Measurements from ENCODE around the gene RGSL1.

DNA sequence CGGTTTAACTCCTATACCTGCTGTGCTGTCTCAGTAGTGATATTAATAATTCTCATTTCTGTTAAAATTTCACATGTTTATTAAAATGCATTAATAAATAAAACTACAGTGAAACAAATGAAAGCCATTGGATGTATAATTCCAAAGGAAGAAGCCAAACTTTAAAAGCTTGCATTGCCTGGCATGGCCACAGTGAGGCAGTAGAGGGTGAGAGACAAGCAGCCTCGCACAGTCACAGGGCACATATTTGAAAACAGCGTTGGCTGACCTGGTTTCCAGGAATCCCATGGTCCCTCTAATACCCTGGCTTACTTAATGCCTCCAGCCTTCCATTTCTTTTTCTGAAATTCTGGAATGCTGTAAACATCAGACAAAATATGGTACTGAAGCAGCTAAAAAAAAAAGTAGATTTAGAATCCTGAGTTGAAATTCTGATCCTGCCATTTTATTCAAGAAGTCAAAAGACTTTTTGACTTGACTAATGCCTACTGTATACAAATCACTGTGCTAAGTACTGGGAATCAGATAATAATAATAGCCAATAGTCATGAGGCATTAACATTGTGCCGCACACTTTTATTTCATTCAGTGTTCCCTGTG, 145.8 kb downstream of the RGSL1 start:
- TF ChIP-seq RAD21 (IDR thresholded peaks at IDR 0.05) = peak; percentile 88 to 94
- TF ChIP-seq JUND (IDR thresholded peaks at IDR 0.05) = no peak
- TF ChIP-seq, protein P1, sequence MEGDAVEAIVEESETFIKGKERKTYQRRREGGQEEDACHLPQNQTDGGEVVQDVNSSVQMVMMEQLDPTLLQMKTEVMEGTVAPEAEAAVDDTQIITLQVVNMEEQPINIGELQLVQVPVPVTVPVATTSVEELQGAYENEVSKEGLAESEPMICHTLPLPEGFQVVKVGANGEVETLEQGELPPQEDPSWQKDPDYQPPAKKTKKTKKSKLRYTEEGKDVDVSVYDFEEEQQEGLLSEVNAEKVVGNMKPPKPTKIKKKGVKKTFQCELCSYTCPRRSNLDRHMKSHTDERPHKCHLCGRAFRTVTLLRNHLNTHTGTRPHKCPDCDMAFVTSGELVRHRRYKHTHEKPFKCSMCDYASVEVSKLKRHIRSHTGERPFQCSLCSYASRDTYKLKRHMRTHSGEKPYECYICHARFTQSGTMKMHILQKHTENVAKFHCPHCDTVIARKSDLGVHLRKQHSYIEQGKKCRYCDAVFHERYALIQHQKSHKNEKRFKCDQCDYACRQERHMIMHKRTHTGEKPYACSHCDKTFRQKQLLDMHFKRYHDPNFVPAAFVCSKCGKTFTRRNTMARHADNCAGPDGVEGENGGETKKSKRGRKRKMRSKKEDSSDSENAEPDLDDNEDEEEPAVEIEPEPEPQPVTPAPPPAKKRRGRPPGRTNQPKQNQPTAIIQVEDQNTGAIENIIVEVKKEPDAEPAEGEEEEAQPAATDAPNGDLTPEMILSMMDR (IDR thresholded peaks at IDR 0.05; ENCODE audit: low read depth, low read length, missing input control) = peak; percentile 93
- no peak for TF ChIP-seq GABPA (IDR thresholded peaks at IDR 0.05 in 1 of 2, conservative IDR thresholded peaks at IDR 0.05 in 1 of 2)
- TF ChIP-seq, protein P2, sequence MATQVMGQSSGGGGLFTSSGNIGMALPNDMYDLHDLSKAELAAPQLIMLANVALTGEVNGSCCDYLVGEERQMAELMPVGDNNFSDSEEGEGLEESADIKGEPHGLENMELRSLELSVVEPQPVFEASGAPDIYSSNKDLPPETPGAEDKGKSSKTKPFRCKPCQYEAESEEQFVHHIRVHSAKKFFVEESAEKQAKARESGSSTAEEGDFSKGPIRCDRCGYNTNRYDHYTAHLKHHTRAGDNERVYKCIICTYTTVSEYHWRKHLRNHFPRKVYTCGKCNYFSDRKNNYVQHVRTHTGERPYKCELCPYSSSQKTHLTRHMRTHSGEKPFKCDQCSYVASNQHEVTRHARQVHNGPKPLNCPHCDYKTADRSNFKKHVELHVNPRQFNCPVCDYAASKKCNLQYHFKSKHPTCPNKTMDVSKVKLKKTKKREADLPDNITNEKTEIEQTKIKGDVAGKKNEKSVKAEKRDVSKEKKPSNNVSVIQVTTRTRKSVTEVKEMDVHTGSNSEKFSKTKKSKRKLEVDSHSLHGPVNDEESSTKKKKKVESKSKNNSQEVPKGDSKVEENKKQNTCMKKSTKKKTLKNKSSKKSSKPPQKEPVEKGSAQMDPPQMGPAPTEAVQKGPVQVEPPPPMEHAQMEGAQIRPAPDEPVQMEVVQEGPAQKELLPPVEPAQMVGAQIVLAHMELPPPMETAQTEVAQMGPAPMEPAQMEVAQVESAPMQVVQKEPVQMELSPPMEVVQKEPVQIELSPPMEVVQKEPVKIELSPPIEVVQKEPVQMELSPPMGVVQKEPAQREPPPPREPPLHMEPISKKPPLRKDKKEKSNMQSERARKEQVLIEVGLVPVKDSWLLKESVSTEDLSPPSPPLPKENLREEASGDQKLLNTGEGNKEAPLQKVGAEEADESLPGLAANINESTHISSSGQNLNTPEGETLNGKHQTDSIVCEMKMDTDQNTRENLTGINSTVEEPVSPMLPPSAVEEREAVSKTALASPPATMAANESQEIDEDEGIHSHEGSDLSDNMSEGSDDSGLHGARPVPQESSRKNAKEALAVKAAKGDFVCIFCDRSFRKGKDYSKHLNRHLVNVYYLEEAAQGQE (IDR thresholded peaks at IDR 0.05) = no peak
- TF ChIP-seq TAF1 (conservative IDR thresholded peaks at IDR 0.05) = no peak
- TF ChIP-seq SP1 (IDR thresholded peaks at IDR 0.05) = peak; percentile 26
- TF ChIP-seq, protein P3, sequence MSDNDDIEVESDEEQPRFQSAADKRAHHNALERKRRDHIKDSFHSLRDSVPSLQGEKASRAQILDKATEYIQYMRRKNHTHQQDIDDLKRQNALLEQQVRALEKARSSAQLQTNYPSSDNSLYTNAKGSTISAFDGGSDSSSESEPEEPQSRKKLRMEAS (IDR thresholded peaks at IDR 0.05) = no peak
- TF ChIP-seq, protein P4, sequence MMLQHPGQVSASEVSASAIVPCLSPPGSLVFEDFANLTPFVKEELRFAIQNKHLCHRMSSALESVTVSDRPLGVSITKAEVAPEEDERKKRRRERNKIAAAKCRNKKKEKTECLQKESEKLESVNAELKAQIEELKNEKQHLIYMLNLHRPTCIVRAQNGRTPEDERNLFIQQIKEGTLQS (IDR thresholded peaks at IDR 0.05) = no peak
- TF ChIP-seq YY1 (IDR thresholded peaks at IDR 0.05) = no peak
- TF ChIP-seq, protein P5, sequence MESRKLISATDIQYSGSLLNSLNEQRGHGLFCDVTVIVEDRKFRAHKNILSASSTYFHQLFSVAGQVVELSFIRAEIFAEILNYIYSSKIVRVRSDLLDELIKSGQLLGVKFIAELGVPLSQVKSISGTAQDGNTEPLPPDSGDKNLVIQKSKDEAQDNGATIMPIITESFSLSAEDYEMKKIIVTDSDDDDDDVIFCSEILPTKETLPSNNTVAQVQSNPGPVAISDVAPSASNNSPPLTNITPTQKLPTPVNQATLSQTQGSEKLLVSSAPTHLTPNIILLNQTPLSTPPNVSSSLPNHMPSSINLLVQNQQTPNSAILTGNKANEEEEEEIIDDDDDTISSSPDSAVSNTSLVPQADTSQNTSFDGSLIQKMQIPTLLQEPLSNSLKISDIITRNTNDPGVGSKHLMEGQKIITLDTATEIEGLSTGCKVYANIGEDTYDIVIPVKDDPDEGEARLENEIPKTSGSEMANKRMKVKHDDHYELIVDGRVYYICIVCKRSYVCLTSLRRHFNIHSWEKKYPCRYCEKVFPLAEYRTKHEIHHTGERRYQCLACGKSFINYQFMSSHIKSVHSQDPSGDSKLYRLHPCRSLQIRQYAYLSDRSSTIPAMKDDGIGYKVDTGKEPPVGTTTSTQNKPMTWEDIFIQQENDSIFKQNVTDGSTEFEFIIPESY (IDR thresholded peaks at IDR 0.05) = no peak
- no peak for TF ChIP-seq FOXA1 (IDR thresholded peaks at IDR 0.05)
